GM18517 (cell line): ENCODE data around the gene RPS15.
A peak's percentile ranks its signal among the peaks of the same experiment; 100 is the strongest.
"Not testable (repeated sequence)": the region's sequence is repeated elsewhere in the genome, so short reads cannot be mapped to it uniquely, and the experiment has no call there.

Experiments
- ATAC-seq: cut with Tn5 transposase; IDR thresholded peaks from one replicate; pipeline ENCODE4 v1.9.1; 2021; ENCODE audit warnings: mild to moderate bottlenecking, moderate library complexity; ENCODE audit not compliant: unreplicated experiment

The RPS15 gene

GRCh38 chr19:1467490-1468273 lies 29.5 kb downstream of the RPS15 start:
- ATAC-seq = no peak

GRCh38 chr19:1468274-1468820 lies 30.2 kb downstream of the RPS15 start:
- no peak for ATAC-seq

DNA sequence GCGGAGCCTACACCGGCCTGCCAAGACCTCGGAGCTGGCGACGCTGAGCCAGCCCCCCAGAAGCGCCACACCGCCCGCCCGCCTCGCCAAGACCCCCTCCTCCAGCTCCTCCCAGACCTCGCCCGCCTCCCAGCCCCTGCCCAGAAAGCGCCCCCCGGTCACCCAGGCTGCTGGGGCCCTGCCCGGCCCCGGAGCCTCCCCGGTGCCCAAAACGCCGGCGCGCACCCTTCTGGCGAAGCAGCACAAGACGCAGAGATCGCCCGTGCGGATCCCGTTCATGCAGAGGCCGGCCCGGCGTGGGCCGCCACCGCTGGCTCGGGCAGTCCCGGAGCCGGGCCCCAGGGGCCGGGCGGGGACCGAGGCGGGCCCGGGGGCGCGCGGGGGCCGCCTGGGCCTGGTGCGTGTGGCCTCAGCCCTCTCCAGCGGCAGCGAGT lies 30.6 kb downstream of the RPS15 start:
- ATAC-seq = no peak

DNA sequence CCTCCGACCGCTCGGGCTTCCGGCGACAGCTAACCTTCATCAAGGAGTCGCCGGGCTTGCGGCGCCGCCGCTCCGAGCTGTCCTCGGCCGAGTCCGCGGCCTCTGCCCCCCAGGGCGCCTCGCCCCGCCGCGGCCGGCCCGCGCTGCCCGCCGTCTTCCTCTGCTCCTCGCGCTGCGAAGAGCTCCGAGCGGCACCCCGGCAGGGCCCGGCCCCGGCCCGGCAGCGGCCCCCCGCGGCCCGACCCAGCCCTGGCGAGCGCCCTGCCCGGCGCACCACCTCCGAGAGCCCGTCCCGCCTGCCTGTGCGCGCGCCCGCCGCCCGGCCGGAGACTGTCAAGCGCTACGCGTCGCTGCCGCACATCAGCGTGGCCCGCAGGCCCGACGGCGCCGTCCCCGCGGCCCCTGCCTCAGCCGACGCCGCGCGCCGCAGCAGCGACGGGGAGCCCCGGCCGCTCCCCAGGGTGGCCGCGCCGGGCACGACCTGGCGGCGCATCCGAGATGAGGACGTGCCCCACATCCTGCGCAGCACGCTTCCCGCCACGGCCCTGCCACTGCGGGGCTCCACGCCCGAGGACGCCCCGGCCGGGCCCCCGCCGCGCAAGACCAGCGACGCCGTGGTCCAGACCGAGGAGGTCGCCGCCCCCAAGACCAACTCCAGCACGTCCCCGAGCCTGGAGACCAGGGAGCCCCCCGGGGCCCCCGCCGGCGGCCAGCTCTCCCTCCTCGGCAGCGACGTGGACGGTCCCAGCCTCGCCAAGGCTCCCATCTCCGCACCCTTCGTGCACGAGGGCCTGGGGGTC lies 31.3 kb downstream of the RPS15 start:
- ATAC-seq = no peak

DNA sequence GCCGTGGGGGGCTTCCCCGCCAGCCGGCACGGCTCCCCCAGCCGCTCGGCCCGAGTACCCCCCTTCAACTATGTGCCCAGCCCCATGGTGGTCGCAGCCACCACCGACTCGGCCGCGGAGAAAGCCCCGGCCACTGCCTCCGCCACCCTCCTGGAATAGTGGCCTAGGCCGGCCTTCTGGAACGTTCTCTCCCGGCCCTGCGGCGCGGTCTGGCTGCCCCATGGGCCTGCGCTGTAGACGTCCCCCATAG lies 31.8 kb downstream of the RPS15 start:
- no peak for ATAC-seq

- no peak for ATAC-seq
These were observed 32.3 kb downstream of the RPS15 start for GRCh38 chr19:1470305-1471009.

- no peak for ATAC-seq
These were observed 32.9 kb downstream of the RPS15 start for GRCh38 chr19:1471010-1471514.

GRCh38 chr19:1471515-1472160 lies 33.4 kb downstream of the RPS15 start:
- no peak for ATAC-seq

- ATAC-seq = no peak
These were observed 34.3 kb downstream of the RPS15 start for GRCh38 chr19:1472231-1473084.

- ATAC-seq = no peak
These were observed 35.1 kb downstream of the RPS15 start for GRCh38 chr19:1473085-1473851.

- no peak for ATAC-seq
These were observed 36.0 kb downstream of the RPS15 start for GRCh38 chr19:1474011-1474764.

DNA sequence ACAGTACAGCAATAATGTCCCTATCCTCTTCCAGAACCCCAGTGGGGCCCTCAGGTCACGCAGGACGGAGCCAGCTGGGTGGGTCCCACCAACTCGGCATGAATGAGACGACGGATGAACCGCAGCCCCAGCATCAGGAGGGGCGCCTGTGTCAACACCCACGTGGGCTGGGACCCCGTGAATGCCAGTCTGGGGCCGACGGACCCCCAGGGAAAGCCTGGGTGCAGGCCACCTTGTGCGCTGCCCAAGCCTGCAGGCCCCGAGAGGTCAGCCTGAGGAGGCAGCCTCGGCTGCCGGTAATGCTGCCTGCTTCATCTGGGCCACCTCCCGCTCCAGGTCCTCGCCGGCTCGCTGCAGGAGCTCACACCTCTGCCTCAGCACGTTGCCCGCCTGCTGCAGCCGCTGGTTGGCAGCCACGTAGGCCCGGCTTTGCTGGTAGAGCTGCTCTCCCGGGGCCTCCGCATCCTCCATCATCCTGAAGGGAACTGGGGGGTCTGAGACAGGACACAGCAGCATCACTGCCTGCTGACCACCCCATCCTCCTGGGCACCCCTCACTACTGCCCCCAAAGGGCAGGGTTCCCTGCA lies 36.7 kb downstream of the RPS15 start:
- no peak for ATAC-seq

DNA sequence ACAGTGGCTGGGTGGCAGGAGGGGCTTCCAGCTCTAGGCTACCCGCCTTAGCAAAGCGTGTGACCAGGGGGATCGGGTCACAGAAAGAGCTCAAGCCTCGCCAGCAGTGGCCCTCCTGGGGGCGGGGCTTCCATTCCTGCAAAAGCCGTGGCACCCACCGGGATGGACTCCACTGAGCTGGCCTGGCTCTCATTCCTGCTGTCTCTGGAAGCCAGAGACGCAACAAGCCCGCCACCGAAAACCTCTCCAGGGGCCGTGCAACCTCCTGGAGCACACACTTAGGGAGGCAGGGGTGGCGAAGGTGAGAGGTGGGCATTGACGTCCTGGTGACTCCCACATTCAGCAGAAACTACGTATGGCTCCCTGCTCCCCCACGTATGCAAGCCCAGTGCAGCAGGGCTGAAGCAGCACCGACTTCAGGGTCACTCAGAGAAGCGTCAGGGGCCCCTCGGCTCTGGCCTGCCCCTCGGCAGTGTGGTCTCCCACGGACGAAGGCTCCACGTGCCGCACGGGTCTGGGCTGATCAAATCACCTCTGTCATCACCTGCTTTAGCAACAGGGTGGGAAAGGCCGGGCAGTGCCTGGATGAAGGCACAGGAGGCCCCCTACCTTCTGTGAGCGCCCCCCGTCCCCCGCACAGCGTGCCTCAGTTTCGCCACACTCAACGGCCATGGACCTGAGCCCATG lies 37.7 kb downstream of the RPS15 start:
- ATAC-seq = no peak

GRCh38 chr19:1477056-1477455 lies 38.9 kb downstream of the RPS15 start:
- not testable (repeated sequence) for ATAC-seq

- peak; percentile 88 for ATAC-seq
These were observed 40.9 kb downstream of the RPS15 start, which contains the start of gene C19orf25 for GRCh38 chr19:1478934-1479707. Gene C19orf25 (minus strand): TSS chr19:1479215. CDS start chr19:1478903, 312 bp downstream.

GRCh38 chr19:1481224-1481892 lies 43.2 kb downstream of the RPS15 start:
- ATAC-seq = no peak
